Activated gamma-delta T cell treated with anti-CD3 and anti-CD28 coated beads, Interleukin-2, amount 50 U/mL, for 16 hours (primary cell): ENCODE results near the gene STK31.
"Not testable (repeated sequence)": the region's sequence is repeated elsewhere in the genome, so short reads cannot be mapped to it uniquely, and the experiment has no call there.

Experiments used
- DNase-seq: peaks from one replicate; pipeline ENCODE4 v3.0.0-alpha.2; 2020; ENCODE audit warnings: low read depth

The STK31 gene

DNA sequence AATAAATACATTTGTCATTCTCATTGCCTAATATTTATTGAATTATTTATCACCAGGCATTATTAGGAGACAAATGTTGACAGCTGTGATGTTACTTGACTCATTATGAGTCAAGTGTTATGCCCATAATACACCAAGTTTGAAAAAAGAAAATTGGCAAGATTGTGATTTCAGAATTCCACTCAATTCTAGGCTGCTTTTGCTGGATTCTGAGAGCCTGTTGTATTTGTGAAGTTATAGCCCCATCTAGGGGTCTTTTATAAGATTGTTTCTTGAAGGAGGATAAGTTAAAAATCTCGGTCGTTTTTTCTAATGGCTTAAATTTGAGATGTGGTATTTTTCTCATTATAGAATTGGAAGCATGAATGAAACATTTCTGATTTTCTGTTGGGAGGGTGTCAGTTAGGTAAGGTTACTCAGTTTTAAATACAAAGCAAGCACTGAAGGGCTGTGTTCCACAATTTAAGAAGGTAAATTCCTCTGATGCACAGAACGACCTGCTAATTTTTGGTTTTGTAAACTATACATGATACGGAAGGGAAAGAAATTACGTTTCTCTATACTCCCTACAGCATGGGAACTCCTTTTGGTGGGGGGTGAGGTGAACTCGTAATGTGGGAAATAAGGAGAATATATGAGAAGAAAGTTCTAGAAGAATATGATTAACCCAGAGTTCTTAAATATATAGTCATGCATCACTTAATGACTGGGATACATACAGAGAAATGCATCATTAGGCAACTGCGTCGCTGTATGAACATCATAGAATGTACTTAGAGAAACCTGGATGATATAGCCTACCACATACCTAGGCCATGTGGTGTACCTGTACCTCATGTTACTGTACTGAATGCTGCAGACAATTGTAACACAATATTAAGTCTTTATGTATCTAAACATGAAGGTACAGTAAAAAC is 2.6 kb downstream of the STK31 start:
- no peak for DNase-seq

DNA sequence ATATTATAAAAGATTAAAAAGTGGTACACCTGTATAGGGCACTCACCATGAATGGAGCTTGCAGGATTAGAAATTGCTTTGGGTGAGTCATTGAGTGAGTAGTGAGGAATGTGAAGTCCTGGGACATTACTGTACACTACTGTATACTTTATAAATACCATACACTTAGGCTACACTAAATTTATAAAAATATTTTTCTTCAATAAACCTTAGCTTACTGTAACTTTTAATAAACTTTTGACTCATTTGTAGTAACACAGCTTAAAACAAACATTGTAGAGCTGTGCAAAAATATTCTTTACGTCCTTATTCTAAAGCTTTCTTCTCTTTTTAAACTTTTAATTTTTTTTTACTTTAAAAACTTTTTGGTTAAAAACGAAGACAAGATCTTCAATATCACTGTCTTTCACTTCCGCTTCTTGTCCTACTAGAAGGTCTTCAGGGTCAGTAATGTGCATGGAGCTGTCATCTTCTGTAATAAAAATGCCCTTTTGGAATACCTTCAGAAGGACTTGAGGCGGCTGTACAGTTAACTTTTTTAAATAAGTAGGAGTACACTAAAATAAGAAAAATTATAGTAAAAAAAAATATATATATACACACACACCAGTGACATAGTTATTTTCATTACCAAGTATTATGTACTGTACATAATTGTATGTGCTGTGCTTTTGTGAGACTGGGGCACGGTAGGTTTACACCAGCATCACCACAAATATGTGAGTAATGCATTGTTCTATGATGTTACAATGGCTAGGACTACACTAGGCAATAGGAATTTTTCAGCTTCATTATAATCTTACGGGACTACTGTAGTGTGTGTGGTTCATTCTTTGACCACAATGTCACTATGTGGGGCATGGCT is 3.5 kb downstream of the STK31 start:
- no peak for DNase-seq

DNA sequence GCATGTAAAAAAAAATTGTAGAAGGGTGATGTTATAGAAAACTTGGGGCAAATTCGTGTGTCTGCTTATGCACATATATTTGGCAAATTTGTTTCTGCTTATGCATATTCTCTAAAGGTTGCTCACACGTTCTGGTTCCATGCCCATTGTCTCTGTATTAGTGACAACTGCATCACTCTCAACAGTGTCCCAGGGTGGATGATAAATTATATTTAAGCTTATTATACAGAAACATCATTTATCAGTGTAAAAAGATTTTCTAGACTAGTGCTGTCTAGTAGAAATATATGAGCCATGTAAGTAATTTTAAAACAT is 4.1 kb downstream of the STK31 start:
- no peak for DNase-seq

DNA sequence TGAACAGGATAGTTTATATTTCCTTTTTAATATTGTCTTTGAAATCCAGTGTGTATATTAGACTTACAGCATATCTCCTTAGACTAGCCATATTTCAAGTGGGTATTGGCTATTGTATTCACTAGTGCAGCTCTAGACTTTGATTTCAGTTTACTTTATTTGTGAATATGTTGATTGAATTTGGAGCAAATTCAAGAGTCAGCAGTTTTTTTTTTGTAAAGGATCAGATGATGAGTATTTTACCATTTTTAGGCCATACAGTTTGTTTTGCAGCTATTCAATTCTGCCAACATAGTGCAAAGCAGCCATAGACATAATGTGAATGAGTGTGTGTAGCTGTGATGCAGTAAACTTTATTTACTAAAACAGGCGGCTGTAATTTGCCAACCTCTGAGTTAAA is 4.6 kb downstream of the STK31 start:
- DNase-seq: no peak

DNA sequence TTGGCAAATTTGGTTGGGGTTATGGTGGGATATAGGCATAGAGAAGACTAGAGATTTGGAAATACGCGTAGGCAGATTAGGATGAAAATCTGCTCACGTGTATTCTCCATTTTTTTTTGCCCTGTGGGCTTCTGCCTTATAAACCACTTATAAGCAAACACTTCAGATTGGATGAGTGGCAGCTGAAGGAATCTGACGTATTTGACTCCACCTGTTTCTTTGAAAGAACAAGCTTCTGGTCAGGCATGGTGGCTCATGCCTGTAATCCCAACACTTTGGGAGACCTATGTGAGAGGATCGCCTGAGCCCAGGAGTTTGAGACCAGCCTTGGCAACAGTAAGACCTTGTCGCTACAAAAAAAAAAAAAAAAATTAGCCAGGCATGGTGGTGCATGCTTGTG is 5.1 kb downstream of the STK31 start:
- DNase-seq: no peak

DNA sequence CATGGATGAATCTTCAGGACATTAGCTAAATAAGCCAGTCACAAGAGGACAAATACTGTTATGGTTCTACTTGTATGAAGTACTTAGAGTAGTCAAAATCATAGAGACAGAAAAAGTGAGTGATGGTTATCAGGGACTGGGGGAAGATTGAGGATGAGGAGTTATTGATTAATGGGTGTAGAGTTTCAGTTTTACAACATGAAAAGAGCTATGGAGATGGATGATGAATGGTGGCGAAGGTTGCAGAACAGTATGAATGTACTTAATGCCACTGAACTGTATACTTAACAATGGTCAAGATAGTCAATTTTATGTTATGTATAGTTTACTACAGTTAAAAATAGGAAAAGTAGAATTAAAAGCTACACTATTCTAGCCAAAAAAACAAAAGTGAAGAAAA is 7.8 kb downstream of the STK31 start:
- DNase-seq: no peak

DNA sequence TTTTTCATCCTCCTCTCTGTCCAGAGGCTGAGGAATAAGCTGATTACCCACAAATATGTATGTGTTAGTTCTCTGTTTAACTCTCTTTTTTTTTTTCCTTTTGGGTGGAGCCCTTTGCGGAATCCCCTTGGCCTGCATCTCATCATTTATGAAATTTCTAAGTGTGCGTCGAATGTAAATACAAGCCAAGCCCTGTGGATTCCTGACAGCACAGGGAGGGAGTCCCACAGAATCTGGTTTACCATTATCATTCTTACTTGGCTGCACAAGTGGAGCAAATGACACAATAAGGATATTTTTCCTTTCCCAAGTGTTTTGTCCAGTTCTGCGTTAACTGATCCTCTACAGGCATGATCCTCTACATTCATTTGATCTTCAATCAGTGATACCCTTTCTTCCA is 11.4 kb downstream of the STK31 start:
- no peak for DNase-seq

DNA sequence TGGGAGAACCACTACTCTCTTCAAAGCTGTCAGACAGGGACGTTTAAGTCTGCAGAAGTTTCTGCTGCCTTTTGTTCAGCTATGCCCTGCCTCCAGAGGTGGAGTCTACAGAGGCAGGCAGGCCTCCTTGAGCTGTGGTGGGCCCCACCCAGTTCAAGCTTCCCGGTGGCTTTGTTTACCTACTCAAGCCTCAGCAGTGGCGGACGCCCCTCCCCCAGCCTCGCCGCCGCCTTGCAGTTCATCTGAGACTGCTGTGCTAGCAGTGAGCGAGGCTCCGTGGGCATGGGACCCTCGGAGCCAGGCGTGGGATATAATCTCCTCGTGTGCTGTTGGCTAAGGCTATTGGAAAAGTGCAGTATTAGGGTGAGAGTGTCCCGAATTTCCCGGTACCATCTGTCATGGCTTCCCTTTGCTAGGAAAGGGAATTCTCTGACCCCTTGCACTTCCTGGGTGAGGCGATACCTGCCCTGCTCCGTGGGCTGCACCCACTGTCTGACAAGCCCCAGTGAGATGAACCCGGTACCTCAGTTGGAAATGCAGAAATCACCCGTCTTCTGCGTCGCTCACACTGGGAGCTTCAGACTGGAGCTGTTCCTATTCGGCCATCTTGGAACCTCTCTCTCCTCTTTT is 12.7 kb downstream of the STK31 start:
- not testable (repeated sequence) for DNase-seq

DNA sequence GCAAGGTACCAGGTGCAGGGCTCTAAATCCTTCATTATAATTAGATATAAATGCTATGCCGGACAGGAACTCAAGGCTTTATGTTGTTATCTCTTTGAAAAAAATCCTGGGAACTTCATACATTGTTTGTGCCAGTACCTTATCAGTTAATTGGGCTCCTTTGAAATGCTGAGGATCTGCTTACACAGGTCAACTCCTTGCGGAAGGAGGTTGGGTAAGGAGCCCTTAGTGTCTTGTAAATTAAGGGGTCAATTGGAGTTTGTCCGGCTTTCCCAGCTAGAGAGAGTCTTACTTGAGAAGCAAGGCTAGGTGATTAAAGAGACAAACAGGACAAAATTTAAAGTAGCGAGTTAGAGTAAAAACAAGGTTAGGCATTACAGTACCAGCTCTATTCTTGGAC is 14.1 kb downstream of the STK31 start:
- DNase-seq: not testable (repeated sequence)

DNA sequence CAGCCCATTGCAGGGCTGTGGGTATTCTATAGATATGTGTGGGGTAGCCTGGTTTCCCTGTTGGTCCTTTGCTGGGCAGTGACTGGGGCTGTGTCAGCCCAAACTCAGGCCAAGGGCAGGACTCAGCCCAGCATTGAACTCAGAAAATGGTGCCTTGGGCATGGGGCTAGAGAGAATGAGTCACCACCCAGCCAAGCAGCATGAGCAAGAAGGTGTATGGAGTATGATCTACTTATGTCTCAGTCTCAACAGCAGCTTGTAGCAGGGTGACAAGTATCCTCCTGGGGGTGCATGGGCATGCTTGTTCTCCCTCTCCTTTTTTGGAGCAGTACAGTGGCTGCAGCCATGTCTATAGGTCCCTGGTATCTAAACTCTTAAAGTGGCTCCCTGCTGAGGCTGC is 32.0 kb downstream of the STK31 start:
- DNase-seq: no peak

DNA sequence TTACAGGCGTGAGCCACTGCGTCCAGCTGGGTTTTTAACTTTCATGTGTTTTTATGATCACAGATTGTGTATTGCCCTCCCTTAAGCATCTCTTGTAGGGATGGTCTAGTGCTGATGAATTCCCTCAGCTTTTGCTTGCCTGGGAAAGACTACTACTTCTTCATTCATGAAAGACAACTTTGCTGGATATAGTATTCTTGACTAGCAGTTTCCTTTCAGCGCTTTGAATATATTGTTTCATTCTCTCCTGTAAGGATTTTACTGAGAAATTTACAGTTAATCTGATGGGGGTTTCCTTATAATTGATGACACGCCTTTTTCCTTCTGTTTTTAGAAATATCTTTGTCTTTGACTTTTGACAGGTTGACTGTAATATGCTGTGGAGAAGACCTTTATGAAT is 33.2 kb downstream of the STK31 start:
- DNase-seq: no peak

DNA sequence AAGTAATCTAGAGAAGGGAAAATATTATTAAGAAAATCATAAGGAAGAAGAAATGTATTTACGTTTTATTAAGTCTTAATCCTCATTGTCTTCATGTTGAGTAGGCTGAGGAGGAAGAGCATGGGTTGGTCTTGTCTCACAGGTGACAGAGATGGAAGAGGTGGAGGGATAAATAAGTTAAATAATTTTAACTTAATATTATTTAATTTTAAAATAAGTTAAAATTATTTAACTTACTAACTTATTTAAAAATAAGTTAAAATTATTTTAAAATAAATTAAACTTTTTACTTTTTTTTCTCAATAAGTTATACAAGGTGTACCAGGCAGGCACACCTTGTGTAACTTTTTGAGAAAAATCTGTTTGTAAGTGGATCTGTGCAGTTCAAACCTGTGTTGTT is 36.6 kb downstream of the STK31 start:
- DNase-seq: no peak

DNA sequence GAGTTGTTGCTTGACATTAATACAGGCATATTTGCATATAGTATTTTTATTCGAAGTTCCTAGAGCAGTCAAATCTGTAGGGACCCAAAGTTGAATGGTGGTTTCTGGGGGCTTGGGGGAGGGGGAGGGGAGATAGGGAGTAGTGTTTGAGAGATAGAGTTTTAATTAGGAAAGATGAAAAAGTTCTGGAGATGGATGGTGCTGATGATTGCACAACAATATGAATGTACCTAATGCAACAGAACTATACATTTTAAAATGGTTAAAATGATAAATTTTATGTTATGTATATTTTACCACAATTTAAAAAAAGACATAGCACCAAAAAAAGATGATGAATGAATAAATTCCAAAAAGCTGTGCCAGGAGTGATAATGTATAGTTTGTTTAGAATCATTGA is 41.8 kb downstream of the STK31 start:
- no peak for DNase-seq

DNA sequence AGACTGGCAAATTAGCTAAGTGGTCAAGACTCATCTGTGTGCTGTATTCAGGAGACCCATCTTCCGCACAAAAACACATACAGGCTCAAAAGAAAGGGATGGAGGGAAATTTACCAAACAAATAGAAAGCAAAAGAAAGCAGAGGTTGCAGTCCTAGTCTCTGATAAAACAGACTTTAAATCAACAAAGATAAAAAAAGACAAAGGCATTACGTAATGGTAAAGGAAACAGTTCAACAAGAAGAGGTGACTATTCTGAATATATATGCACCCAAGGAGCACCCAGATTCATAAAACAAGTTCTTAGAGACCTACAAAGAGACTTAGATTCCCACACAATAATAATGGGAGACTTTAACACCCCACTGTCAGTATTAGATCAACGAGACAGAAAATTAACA is 48.8 kb downstream of the STK31 start:
- DNase-seq: not testable (repeated sequence)

DNA sequence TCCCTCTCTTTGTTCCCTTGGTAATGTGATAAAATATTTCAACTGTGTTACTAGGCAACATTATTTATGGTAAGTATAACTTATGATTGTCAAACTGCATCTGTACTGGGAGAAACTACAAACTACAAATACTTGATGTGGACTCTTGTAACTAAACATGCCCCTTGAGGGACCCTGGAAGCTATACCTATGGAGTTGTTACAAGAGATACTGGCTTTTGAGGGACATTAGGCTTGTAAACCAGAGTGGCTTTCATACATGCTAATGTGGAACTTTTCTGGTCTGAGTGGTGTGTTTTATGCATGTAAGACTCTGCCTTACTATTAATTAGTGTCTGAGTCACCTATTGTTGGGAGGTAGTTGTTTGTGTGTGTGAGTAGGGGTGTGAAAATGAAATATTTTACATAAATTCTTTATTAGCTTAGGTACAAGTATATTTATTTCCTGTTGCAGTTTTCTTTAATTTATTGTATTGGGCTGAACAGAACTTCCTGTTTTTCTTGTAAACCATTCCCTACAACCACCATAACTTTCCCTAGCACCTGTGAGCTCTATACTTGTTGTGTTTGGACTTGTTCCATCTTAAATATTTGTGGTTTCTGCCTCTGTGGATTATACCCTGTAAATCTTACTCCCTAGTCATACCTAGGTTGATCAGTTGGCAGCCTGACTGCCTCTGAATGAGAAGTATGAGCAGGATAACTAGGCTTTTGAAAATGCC is 49.8 kb downstream of the STK31 start:
- DNase-seq: no peak

DNA sequence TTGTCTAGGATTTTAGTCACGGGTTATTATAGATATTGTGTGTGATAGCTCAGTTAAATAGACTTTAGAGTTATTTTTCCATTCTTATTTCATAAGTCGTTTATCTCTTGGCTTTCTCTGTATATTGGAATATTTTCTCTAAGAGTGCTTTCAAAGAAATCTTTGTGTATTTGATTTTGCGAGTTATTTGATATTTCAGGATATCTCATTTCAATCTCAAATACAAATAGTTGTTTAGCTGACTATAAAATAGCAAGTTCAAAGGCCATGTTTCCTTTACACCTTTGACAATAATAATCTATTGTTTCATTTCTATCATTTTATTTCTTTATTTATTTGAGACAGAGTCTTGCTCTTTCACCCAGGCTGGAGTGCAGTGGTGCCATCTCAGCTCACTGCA is 55.9 kb downstream of the STK31 start:
- no peak for DNase-seq

DNA sequence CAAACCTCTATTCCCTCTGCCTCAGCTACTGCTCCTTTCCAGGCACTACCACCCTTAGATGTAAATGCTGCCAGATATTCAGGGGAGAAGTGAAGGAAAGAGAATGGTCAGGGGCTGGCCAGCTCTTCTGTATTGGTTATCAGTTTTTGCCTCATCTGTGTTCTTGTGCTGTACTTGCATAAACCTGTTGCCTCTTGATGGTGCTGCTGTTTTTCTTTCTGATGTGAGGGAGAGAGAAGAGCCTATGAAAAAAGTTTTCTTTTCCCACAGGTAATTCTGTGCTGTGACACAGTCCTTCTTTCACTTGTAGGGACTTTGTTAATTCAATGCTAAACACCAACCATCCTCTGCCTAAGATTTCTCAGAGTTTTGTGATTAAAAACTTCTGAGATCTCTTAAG is 57.5 kb downstream of the STK31 start:
- DNase-seq: no peak

DNA sequence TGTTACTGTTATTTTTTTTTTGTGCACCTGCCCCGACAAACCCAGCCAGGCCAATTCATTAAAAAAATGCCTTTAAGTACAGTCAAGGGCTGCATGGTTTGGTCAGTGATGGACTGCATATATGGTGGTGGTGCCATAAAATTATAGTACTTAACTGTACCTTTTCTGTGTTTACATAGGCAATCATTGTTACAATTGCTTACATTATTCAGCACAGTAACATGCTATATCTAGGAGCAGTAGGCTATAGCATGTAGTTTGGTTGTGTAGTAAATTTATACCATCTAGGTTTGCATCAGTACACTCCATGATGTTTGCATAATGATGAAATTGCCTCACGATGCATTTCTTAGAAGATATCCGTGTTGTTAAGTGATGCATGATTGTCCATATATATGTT is 58.0 kb downstream of the STK31 start:
- DNase-seq: no peak

DNA sequence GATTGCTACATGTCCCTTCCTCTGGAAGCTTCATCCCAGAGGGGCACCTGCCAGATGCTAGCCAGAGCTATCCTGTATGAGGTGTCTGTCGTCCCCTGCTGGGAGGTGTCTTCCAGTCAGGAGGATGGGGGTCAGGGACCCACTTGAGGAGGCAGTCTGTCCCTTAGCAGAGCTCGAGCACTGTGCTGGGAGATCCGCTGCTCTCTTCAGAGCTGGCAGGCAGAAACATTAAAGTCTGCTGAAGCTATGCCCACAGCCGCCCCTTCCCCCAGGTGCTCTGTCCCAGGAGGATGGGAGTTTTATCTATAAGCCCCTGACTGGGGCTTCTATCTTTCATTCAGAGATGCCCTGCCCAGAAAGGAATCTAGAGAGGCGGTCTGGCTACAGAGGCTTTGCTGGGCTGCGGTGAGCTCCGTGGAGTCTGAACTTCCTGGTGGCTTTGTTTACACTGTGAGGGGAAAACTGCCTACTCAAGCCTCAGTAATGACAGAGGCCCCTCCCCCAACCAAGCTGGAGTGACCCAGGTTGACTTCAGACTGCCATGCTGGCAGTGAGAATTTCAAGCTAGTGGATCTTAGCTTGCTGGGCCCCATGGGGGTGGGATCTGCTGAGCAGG is 69.3 kb downstream of the STK31 start:
- DNase-seq: not testable (repeated sequence)

DNA sequence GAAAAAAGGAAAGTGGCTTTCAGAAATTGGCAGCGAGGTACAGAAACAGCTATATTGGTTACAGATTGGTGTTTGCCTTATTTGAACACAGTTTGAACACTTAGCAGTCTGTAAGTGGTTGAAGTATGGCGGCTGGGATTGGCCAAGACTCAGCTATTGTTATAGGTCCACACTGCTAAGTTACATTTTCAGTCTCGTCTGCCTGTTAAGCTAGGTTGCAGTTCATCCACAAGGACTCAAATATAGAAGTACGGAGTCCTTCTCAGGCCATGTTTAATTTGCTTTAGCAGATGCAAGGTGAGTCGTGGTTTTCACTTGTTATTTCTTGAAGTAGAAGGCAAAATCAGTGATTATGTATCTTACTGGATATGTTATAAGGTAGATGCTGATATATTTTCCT is 73.1 kb downstream of the STK31 start:
- DNase-seq: no peak

DNA sequence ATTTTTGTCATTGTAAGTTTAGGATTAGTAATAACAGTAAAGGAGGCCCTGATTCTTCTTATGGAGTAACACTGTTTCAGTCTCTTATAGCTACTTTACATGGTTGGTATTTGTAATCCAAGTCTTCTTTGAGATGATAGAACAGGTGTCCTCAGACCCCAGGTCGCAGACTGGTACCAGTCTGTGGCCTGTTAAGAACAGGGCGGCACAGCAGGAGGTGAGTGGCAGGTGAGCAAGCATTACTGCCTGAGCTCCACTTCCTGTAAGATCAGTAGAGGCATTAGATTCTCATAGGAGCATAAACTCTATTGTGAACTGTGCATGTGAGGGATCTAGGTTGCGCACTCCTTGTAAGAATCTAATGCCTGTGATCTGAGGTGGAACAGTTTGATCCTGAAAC is 77.3 kb downstream of the STK31 start:
- no peak for DNase-seq

DNA sequence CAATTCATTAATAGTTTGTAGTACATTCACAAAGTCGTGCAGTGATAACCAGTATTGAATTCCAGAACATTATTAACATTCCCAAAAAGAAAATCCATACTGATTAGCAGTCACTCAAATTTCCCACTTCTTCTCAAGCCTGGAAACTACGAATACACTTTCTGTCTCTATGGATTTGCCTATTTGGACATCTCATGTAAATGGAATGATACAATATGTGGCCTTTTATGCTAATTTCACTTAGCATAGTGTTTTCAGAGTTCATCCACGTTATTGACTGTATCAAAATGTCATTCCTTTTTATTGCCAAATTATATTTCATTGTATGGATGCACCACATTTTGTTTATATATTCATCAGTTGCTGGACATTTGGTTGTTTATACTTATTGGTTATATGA is 78.8 kb downstream of the STK31 start:
- DNase-seq: no peak
